Activated CD4-positive, CD25-positive, alpha-beta regulatory T cell treated with anti-CD3 and anti-CD28 coated beads, Interleukin-2, amount 50 U/mL, for 24 hours (primary cell): ENCODE results near the gene SEMA3F.

ENCODE experiments used
- ATAC-seq, 2 donors: fragments of 150-1000 bp; cut with Tn5 transposase; one replicate each; pipeline ENCODE4 v1.10.0; 2021; ENCODE audit warnings: mild to moderate bottlenecking in 1 of 2, moderate library complexity in 1 of 2

Gene SEMA3F

DNA sequence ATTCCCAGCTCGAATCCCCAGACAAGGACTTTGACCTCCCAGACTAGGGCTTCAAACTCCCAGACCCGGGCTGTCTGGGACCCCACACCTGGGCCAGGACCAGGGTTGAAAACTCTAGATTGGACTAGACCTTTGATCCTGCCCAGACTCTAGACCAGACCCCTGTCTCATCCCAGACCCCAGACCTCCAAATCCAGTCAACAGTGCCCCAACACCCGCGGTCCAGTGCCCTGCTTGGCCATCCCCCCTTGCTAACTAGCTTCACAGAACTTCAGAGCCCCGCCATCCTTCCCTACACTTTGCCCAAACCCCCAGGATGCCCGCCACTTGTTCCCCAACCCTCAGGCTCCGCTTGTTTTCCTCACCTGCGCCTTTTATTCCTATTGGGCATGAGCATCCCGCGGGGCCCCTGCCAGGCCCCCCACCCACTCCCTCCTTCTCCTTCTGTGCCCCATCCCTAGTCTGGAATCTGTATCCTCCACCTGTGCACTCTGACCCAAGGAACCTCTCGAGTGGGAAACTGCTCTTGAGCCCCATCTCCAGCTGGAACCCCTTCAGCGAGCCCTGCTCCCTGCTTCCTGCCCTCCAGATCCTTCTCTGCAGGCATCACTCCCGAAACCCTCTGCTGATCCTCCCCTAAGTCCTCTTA is 81.5 kb downstream of the SEMA3F start:
- no peak for ATAC-seq

DNA sequence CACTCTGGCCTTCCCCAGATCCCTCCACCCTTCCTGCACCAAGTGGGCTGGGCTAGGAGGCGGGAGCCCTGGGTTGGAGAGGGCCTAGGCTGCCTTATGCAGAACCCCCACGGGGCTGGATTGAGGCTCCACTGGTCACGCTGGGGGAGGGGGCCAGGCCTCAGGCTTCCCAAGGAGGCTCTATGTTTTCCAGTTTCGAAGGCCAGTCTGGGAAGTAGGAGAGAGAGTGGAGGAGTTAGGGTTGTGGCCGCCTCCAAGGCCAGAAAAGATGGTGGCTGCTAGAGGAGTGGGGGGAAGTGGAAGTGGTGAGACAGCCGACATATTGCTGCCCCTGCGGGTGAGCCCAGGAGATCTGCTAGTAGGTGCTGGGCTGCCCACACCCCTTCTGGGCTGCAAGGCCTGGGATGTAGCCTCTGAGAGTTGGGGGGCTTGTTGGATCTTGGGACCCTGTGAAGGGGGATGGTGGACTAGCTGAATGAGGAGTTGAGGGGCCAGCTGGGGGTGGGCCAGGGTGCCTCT is 82.1 kb downstream of the SEMA3F start:
- no peak for ATAC-seq

GRCh38 chr3:50237754-50238548 is 82.8 kb downstream of the SEMA3F start:
- ATAC-seq = peak; percentile 50 to 52

DNA sequence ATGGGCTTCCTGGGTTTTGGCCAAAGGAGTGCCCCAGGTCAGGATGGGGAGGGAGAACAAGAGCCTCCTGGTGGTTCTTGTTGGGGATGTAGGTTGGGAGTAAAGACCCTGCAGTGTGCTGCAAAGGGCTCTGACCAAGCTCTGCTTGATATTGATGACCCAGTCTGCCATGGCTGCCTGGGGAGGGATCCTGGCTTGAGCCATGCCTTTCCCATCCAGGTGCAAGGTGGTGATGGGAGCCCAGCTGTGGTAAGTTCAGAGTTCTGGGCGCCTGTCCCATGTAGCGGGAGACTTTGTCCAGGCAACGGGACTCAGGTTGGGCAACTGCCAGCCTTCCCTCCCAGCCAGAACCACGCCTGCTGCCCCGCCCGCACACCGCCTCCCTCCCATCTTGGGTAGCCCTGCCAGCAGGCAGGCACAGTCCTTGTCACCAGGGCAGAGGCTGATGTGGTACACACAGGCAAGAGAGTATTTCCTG is 83.5 kb downstream of the SEMA3F start:
- ATAC-seq = no peak
